Adrenal gland (tissue), 12 donors: ENCODE measurements around the gene THSD4. TPM values are rescaled to one million over a fixed set of nuclear protein-coding genes. Genes with fewer than 3 reads are reported as not detected.

Experiments
- DNase-seq, 7 donors: peaks; one replicate each; pipeline ENCODE4 v3.0.0-alpha.2; 2019 to 2020
- H3K27ac ChIP-seq, 5 donors: fragments of 200-600 bp; sonication (generic) in 4 of 5; 1 replicate in 3 of 5; 2 replicates in 2 of 5; pipeline versions ENCODE4 v1.5.1 to v1.8.0; 2016 to 2020; ENCODE audit warnings: mild to moderate bottlenecking in 1 of 5
- H3K27me3 ChIP-seq: fragments of 200-600 bp; 2 replicates; pipeline ENCODE4 v1.8.0; 2021
- H3K36me3 ChIP-seq, 2 donors: fragments of 200-600 bp; replicated peaks in 1 of 2; 1 replicate in 1 of 2; 2 replicates in 1 of 2; pipeline versions ENCODE4 v1.5.1 to v1.8.0; 2018 to 2022
- H3K4me1 ChIP-seq, 2 donors: fragments of 200-600 bp; replicated peaks in 1 of 2; 1 replicate in 1 of 2; 2 replicates in 1 of 2; pipeline versions ENCODE4 v1.5.1 to v1.8.0; 2018 to 2021
- H3K4me3 ChIP-seq, 4 donors: fragments of 200-600 bp; sonication (generic) in 3 of 4; one replicate each; pipeline ENCODE4 v1.5.1; 2016 to 2018
- H3K9me3 ChIP-seq, 3 donors: fragments of 200-600 bp; sonication (generic) in 1 of 3; replicated peaks in 1 of 3; 1 replicate in 2 of 3; 2 replicates in 1 of 3; pipeline versions ENCODE4 v1.5.1 to v1.8.0; 2016 to 2021
- POLR2A ChIP-seq, 2 donors: fragments of 450-650 bp; IDR thresholded peaks; one replicate each; pipeline ENCODE4 v1.6.1; 2017; ENCODE audit warnings: antibody characterized with exemption in 2 of 2, mild to moderate bottlenecking in 2 of 2, moderate library complexity in 1 of 2
- WGBS, 4 donors: extraction: QIAGEN DNeasy Blood & Tissue Kit in 2 of 4; methylation state at CpG; one replicate each; pipeline versions ENCODE4 v1.1.5 to v1.1.7; 2013 to 2017; 5-methylcytosine and 5-hydroxymethylcytosine counted together
- intact Hi-C, 2 donors: fragments of 100-400 bp; cut with DNase I; formaldehyde crosslinking; loops; one replicate each; pipeline versions ENCODE4 v1.14.1 to v1.15.0; 2022 to 2023
- polyA plus RNA-seq, 3 donors: library from polyadenylated mRNA; stranded (reverse); fragments of 200-250 nt in 2 of 3; fragments of 350-450 nt in 1 of 3; fragmentation: Illumina TruSeq in 1 of 3; extraction: RNeasy Lipid Tissue Mini Kit (QIAGEN cat#74804) in 1 of 3; gene quantifications; one replicate each; pipeline ENCODE4 v1.2.3, GENCODE V29; 2013 to 2014
- total RNA-seq, 9 donors: library from RNA; depleted of rRNA in 4 of 9; stranded (reverse); fragments of >200 nt in 4 of 9; fragments of 120-200 nt in 1 of 9; fragmentation: NEBNext Ultra II Directional in 1 of 9; extraction: Animal tissue kit (Norgen Biotek cat#: 25700) in 1 of 9; gene quantifications; one replicate each; pipeline versions ENCODE4 v1.1.0 to v1.2.4, GENCODE V29; 2013 to 2023
- TF ChIP-seq, protein P1 (sequence below), 6 experiments: fragments of 450-650 bp in 4 of 6; fragments of 200-600 bp in 2 of 6; sonication (generic) in 1 of 6; IDR thresholded peaks; 1 replicate in 5 of 6; 2 replicates in 1 of 6; pipeline versions ENCODE4 v1.5.1 to v1.8.0; 2016 to 2021; ENCODE audit warnings: antibody characterized with exemption in 6 of 6, mild to moderate bottlenecking in 2 of 6, moderate library complexity in 1 of 6
- donor health status: healthy with polysubstance abuse.
- donor health status: Bipolar disorder and iron deficiency.
- donor health status: DM: yes; HTN: yes; CAD: no.
- donor health status: DM: no; HTN: no; CAD: no.
- donor health status: DM: no; HTN: no; CAD: no.
- donor health status: DM: yes; HTN: yes; CAD: no.

The THSD4 gene
- total and polyA plus RNA-seq, 12 donors: 5.3 to 53.2 (median 23.2) TPM

DNA sequence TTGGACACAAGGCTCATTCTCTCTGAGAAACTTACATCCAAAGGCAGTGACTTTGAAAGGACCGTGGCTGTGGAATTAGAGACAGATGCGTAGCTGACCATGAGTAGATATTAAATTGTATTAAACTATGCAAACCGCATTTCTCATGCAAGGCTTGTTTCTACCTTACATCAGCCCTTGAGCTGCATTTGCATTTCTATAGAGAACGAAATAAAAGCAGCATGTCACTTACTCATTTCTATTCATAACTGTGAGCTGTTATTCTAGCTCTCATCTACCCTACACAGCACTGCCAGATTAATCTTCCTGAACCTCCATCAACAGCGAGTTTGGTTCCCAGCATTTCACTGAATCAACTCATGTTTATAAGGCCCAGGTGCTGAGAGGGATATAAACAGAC is 72.3 kb downstream of the THSD4 start:
- Histone ChIP-seq H3K27ac (no peak overlapping the region), H3K9me3 (no peaks in the 10 kb centered on the region), H3K27me3 (no peaks in the 10 kb centered on the region), H3K4me3 (no peak overlapping the region), H3K4me1 (peaks cover 15 to 23% of the 10 kb centered on the region in 2 donors), H3K36me3 (no peaks in the 10 kb centered on the region)
- WGBS, 4 donors: 91 to 97% (median 94%) methylated on average over 5 of the region's 5 CpGs
- peak in 1 of 7 donors; percentile 6 for DNase-seq
- no peak for TF ChIP-seq POLR2A (IDR thresholded peaks at IDR 0.05)
- TF ChIP-seq, protein P1, sequence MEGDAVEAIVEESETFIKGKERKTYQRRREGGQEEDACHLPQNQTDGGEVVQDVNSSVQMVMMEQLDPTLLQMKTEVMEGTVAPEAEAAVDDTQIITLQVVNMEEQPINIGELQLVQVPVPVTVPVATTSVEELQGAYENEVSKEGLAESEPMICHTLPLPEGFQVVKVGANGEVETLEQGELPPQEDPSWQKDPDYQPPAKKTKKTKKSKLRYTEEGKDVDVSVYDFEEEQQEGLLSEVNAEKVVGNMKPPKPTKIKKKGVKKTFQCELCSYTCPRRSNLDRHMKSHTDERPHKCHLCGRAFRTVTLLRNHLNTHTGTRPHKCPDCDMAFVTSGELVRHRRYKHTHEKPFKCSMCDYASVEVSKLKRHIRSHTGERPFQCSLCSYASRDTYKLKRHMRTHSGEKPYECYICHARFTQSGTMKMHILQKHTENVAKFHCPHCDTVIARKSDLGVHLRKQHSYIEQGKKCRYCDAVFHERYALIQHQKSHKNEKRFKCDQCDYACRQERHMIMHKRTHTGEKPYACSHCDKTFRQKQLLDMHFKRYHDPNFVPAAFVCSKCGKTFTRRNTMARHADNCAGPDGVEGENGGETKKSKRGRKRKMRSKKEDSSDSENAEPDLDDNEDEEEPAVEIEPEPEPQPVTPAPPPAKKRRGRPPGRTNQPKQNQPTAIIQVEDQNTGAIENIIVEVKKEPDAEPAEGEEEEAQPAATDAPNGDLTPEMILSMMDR (IDR thresholded peaks at IDR 0.05): no peak
- intact Hi-C loops: no loop called here

- Histone ChIP-seq H3K27me3 (no peaks in the 10 kb centered on the region), H3K9me3 (no peaks in the 10 kb centered on the region), H3K27ac (no peak overlapping the region), H3K4me1 (peaks cover 13 to 19% of the 10 kb centered on the region in 2 donors), H3K36me3 (no peaks in the 10 kb centered on the region), H3K4me3 (no peak overlapping the region)
- TF ChIP-seq, protein P1 (IDR thresholded peaks at IDR 0.05): no peak
- no peak for TF ChIP-seq POLR2A (IDR thresholded peaks at IDR 0.05)
- DNase-seq: peak in 1 of 7 donors; percentile 5
- intact Hi-C loops: no loop called here
- 89 to 95% (median 93%) methylated on average over 6 of the region's 6 CpGs for WGBS, 4 donors
These were observed 74.4 kb downstream of the THSD4 start for GRCh38 chr15:71189718-71190117.

DNA sequence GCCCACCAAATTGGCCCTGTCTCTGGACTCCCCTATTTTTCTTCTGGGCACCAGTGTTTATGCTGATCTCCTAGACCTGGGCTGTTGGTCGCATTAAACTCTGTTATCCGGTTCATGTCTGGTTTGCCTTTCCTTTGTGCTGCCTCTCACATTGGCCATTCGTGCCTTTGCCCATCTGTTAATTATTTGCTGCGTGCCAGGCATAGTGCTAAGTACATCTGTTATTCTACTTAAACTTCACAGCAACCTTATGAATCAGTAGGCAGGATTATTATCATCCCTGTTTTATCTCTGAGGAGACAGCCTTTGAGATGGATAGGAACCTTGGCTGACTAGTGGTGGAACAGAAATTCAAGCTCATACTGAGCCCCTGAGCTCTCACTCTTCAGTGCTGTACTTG is 76.0 kb downstream of the THSD4 start:
- intact Hi-C loops: no loop called here

DNA sequence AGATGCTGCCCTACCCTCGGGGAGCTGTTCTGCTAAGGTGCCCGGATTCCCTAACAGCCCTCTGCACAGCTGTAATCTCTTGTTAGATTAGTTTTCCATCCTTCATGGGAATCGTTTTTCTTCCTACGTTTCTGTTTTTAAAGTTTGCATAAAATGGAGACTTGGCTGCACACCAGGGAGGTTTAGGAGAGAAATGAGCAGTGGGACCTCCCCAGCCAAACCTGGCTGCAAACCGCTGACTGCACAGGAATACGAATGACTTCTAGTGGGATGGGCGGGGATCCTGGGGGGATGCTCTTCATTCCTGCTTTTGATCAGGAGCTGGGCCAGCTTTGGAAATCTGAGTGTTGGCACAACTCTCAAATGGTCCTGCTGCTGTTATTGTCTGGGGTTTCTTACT is 77.5 kb downstream of the THSD4 start:
- H3K4me1 ChIP-seq: no peaks in the 10 kb centered on the region
- no peak overlapping the region for H3K4me3 ChIP-seq
- DNase-seq: peak in 2 of 7 donors; percentile 5 to 13
- no peaks in the 10 kb centered on the region for H3K27me3 ChIP-seq
- no peak overlapping the region for H3K27ac ChIP-seq
- WGBS, 4 donors: 76 to 83% (median 82%) methylated on average over 7 of the region's 7 CpGs
- no peaks in the 10 kb centered on the region for H3K9me3 ChIP-seq
- no peak for TF ChIP-seq POLR2A (IDR thresholded peaks at IDR 0.05)
- TF ChIP-seq, protein P1 (IDR thresholded peaks at IDR 0.05): no peak
- H3K36me3 ChIP-seq: no peaks in the 10 kb centered on the region
- intact Hi-C loops: no loop called here

More for the DNA sequence above, 76.0 kb downstream of the THSD4 start:
- Histone ChIP-seq H3K36me3 (no peaks in the 10 kb centered on the region), H3K4me3 (no peak overlapping the region), H3K27ac (no peak overlapping the region), H3K27me3 (no peaks in the 10 kb centered on the region), H3K4me1 (peaks cover 0 to 5% of the 10 kb centered on the region in 2 donors), H3K9me3 (no peaks in the 10 kb centered on the region)
- TF ChIP-seq POLR2A (IDR thresholded peaks at IDR 0.05): no peak
- TF ChIP-seq, protein P1 (IDR thresholded peaks at IDR 0.05): no peak
- 84 to 96% (median 95%) methylated on average over 4 of the region's 4 CpGs for WGBS, 4 donors
- DNase-seq: peak in 1 of 7 donors; percentile 28
